C4-2B (cell line): Measurements from ENCODE around the gene RNLS.

Experiments used
- ZFX ChIP-seq: fragments of 450-650 bp; IDR thresholded peaks from 2 replicates; pipeline ENCODE4 v1.6.1; 2017
- TF ChIP-seq, protein P1 (sequence below): fragments of 450-650 bp; conservative IDR thresholded peaks from 2 replicates; pipeline ENCODE4 v1.5.1; 2017; ENCODE audit warnings: mild to moderate bottlenecking

DNA sequence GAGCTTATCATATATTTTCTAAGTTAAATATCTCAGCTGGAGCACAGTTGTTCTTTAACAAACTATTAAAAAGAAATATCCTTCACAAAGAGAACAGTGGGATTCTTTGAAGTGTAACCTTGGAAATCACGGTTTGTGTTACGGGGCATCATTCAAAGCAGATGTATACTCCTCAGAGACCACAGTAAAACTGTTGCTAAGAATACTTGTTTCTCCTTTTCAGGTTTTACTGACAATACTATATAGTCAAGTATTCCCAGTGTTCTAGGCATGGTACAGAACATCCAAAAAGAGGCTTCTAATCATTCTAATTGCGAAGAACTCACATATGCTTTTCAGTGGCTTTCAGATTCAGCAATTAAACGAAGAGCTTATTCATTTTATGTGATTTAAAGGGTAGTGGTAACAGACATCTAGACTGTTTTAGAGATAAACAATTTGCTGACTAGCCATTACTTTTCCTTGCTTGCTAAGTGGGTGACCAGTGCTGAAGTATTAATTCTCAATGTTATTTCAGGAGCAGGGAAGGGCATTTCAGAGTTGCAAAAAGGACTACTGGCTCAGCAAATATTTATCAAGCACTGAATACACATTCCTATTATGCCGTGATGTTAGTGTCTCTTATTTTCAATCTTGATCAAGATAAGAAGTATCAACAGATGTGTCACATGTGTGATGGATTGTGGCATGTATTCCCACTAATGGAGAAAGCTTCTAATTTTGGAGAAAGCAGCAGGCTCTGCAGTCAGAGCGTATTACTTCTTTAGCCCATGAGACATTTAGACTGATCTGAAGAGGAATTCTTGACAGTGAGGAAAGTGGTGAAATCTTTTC lies 236.8 kb downstream of the RNLS start:
- TF ChIP-seq, protein P1, sequence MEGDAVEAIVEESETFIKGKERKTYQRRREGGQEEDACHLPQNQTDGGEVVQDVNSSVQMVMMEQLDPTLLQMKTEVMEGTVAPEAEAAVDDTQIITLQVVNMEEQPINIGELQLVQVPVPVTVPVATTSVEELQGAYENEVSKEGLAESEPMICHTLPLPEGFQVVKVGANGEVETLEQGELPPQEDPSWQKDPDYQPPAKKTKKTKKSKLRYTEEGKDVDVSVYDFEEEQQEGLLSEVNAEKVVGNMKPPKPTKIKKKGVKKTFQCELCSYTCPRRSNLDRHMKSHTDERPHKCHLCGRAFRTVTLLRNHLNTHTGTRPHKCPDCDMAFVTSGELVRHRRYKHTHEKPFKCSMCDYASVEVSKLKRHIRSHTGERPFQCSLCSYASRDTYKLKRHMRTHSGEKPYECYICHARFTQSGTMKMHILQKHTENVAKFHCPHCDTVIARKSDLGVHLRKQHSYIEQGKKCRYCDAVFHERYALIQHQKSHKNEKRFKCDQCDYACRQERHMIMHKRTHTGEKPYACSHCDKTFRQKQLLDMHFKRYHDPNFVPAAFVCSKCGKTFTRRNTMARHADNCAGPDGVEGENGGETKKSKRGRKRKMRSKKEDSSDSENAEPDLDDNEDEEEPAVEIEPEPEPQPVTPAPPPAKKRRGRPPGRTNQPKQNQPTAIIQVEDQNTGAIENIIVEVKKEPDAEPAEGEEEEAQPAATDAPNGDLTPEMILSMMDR: no peak
- TF ChIP-seq ZFX: no peak
